GM18858 (cell line): ENCODE data around the gene PIPOX.

ENCODE experiments used
- ATAC-seq: cut with Tn5 transposase; IDR thresholded peaks from one replicate; pipeline ENCODE4 v1.9.1; 2021; ENCODE audit not compliant: unreplicated experiment

The PIPOX gene, protein sequence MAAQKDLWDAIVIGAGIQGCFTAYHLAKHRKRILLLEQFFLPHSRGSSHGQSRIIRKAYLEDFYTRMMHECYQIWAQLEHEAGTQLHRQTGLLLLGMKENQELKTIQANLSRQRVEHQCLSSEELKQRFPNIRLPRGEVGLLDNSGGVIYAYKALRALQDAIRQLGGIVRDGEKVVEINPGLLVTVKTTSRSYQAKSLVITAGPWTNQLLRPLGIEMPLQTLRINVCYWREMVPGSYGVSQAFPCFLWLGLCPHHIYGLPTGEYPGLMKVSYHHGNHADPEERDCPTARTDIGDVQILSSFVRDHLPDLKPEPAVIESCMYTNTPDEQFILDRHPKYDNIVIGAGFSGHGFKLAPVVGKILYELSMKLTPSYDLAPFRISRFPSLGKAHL

DNA sequence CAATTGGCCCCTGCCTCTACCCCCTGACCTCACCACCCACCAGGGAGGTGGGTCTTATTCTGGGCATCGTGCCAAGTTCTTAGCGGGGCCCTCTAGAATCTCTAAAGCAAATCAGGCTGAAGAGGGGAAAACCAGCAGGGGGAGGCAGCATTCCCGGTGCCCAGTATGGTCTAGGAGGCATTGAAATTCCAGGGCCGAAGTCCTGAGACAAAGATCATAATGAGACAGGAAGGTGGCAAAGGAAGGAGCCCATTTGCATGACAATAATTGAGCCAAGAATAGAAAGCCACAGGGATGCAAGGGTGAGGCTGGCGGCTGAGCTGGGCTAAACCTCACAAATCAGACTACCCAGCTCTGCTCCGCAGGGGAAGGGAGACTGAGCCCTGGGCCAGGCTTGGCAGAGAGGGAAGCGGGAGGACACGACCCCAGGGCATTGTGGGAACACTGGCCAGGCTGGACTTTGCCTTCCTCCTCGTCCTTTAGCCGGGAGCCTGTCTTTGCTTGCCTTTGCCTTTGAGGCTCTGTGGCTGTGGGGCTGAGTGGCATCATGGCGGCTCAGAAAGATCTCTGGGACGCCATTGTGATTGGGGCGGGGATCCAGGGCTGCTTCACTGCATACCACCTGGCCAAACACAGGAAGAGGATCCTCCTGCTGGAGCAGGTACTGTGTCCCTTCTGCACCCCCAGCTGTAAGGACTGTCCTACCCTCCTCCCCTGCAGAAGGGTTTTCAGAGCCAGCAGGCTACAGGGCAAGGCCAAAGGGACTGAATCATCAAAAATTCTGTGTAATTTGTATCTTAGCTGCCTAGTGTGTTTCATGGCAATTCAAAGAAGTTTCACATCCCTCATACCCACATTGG, at the start of gene PIPOX:
Gene PIPOX, plus strand, starts transcription at position 463 of the 860 bp plus-strand sequence. Its CDS starts 85 bp downstream, at position 548.
- no peak for ATAC-seq

DNA sequence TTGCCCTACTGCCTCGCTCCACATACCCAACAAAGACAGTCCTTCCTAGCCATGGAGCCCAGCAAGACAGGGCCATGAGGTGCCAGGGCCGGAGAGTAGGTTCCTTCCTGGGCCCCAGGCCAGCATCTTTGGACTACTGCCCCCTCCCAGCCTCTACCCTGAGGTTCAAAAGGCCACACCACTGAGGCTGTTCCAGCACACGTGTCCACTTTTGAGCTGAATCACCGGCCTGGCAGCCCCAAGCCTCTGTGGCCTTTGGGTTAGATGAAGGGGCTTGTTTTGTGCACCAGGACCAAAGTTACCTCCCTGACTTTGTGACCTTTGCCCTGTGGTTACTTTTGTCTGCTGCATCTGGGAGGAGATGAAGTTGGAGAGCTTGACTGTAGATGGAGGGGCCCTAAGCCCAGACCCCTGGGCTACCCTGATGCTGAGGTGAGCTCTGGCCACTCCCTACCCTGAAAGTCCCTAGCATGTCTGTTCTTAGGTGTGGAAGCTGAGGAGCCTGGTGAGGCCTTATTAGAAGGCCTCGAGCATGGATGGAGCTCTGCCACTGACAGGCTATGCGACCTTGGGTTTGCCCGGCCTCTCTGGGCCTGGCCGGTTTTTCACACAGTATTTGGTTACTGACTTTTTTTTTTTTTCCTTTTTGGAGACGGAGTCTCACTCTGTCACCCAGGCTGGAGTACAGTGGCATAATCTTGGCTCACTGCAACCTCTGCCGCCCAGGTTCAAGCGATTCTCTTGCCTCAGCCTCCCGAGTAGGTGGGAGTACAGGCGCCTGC, 49.1 kb upstream of the PIPOX start:
- no peak for ATAC-seq

DNA sequence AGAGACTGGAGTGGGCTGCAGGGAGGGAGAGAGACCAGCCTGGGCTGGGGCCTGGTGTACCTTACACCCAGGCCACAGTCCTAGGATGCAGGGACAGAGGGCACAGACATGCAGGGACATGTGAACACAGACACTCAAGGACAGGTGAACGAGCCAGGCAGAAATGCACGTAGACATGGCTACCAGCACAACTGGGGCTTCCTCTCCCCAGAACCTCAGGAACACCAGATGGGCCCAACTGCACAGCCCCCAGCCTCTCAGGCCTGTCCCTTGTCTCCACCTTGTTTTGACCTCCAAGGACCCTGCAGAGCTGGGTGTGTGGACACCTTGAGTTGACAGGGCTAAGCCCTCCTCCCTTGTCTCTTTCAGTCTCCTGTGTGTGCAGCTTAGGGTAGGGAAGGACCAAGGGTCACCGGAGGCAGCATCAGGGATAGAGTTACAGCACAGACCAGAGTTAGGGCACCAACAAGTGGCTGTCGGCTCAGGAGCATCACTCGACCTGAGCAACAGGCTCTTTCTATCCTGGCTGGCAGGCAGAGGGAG, 46.3 kb upstream of the PIPOX start:
- ATAC-seq, result no peak

- ATAC-seq, result no peak
Measured at GRCh38 chr17:28997806-28998205, 45.1 kb upstream of the PIPOX start.

DNA sequence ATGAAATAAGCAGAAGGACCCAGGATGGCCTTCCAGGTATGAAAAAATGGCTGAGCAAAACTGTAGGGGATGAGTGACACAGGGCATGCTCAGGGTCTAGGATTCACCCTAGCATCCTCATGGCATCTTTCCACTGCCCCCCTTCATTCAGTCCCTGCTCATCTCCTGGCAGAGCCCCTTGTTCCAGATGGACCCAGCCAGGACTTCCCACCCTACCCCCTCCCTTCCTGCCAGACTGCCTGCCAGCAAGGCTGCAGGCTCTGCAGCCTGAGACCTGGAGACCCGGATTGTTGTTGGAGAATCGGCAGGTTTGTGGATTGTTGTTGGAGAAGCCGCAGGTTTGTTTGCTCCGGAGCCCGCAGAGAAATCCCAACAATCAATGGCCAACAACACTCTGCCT, 43.7 kb upstream of the PIPOX start:
- no peak for ATAC-seq

- no peak for ATAC-seq
Measured at GRCh38 chr17:29000973-29001372, 42.0 kb upstream of the PIPOX start.

DNA sequence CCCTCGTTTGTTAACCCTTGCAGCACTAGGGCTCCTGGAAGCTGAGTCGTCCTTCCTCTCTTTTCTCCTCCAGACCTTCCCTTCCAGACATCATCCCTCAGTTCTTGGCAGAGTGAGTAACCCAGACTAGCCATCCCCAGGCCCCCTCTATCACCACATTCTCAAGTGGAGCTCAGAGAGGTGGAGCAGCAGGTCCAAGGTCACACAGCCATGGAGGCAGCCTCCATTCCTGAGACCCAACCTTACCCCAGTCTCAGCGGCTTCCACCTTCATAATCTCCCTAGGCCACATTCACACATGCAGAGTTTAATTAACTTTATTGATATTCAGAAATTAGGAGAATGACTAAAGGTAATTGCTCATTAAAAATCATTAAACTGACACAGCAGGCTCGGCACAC, 40.1 kb upstream of the PIPOX start:
- no peak for ATAC-seq

GRCh38 chr17:29003289-29003688, 39.7 kb upstream of the PIPOX start:
- no peak for ATAC-seq

DNA sequence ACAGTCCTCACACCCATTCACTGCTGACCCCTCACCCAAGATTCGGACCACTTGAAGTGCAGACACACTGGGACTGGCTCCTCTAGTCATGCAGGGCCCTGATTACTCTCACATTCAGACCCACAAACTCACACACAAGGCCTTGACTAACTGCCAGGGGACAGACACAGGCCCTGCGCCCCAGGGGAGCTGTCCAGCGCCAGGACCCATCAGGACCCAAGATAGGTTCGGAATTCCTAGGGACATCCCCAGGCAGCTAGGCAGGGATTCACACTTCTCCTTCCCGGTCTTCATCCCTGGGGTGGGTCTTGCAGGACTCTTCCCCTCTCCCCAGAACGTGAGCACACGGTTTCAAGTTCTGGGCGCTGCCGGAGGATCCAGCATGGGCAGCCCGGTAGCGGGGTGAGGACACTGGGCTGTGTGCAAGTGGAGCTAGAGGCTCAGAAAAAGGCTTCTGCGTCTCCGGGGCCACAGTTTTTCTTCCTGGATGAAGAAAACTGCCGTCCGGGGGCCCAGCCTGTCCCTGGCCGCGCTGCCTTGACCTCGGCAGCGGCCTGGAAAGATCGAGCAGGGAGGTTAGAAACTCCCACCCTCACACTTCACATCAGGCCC, 38.8 kb upstream of the PIPOX start:
- no peak for ATAC-seq

DNA sequence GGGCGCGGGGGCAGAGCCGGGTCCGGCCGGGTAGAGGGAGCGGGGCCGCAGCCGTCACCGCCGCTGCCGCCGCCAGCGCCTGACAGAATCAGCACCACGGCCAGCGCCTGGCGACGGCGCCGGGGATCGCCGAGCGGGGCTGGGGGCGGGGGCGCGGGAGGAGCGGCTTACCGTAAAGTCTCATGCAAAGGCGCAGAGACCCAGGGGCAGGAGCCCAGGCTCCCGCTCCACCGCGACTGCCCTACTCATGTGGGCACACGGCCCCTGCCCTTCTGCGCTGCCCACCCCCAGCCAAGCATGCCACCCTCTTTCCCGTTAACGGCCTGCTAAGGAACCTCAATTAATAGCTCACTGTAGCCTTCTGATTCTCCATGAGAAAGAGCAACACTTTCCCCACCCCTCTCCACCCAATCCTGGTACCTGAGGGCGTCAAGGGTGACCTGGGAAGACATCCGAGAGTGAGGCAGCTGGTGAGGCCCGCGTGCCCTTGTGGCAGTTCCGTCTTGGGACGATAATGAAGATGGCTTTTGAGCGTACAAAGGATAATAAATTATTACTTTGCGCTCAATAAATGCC, 36.9 kb upstream of the PIPOX start, which contains the start of gene SEZ6:
Gene SEZ6, minus strand, starts transcription at position 98 of the 576 bp plus-strand sequence. CDS start 164 bp downstream, outside the sequence.
- no peak for ATAC-seq

DNA sequence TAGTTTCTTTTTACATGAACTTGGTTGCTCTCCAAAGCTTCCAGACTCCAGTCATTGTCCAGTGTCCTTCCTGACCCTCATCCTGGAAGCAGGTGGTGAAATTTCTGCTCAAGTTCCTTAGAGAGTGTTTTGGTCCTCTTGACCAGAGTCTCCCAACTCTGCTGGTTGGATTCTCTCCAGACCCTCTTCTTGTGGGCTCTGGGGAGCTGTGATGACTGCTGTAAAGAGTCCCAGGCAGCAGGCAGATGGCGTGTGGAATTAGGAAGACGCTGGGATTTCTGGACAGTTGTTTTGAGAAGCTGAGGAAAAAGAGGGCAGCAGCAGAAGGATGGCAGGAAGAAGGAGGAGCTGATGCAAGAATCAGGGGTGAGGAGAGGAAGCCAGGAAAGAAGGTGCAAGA, 35.5 kb upstream of the PIPOX start:
- ATAC-seq, result no peak

GRCh38 chr17:29007860-29008455, 35.0 kb upstream of the PIPOX start:
- ATAC-seq, result no peak

GRCh38 chr17:29008591-29008990, 34.4 kb upstream of the PIPOX start:
- no peak for ATAC-seq

- no peak for ATAC-seq
Measured at GRCh38 chr17:29010129-29010528, 32.8 kb upstream of the PIPOX start.

GRCh38 chr17:29010586-29010985, 32.4 kb upstream of the PIPOX start:
- ATAC-seq, result no peak

DNA sequence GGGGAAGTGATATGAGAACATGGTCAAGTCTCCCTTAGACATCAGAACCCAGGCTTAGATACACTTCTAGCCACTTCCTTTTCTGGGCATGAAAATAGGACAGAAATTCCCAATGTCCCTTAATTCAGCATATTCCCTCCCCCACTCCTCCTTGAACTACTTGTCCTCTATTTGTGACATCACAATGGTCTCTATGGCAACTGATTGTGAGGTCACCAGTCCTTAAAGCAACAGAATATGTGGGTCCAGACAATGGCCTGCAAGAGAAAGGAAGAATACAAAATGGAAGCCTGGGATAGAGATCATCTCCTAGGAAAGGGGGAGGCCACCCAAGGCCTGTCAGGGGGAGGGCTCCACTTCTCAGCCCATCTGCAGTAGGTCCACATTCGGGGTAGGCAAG, 30.4 kb upstream of the PIPOX start:
- ATAC-seq, result no peak

GRCh38 chr17:29014716-29015115, 28.2 kb upstream of the PIPOX start:
- ATAC-seq, result no peak

- no peak for ATAC-seq
Measured at GRCh38 chr17:29016345-29017210, 26.4 kb upstream of the PIPOX start.
